Measurements from ENCODE around the gene FCN2.

FCN2 gene

GRCh38 chr9:134847138-134847537 is 33.5 kb upstream of the FCN2 start:
- H3K4me3 ChIP-seq (replicated peaks in 1 of 2; ENCODE audit: low read depth in 2 of 2, low read length in 2 of 2): no peak overlapping the region
- TF ChIP-seq CTCF (IDR thresholded peaks at IDR 0.05; ENCODE audit: low read depth, low read length): no peak
- no peak for DNase-seq (ENCODE audit: low read depth in 2 of 2)

GRCh38 chr9:134847752-134848432 is 32.7 kb upstream of the FCN2 start:
- DNase-seq (ENCODE audit: low read depth in 2 of 2): no peak
- no peak overlapping the region for H3K4me3 ChIP-seq (replicated peaks in 1 of 2; ENCODE audit: low read depth in 2 of 2, low read length in 2 of 2)
- no peak for TF ChIP-seq CTCF (IDR thresholded peaks at IDR 0.05; ENCODE audit: low read depth, low read length)

- DNase-seq (ENCODE audit: low read depth in 2 of 2): no peak
- H3K4me3 ChIP-seq (replicated peaks in 1 of 2; ENCODE audit: low read depth in 2 of 2, low read length in 2 of 2): no peak overlapping the region
- no peak for TF ChIP-seq CTCF (IDR thresholded peaks at IDR 0.05; ENCODE audit: low read depth, low read length)
Measured at GRCh38 chr9:134848504-134848903, 32.1 kb upstream of the FCN2 start.

- no peak overlapping the region for H3K4me3 ChIP-seq (replicated peaks in 1 of 2; ENCODE audit: low read depth in 2 of 2, low read length in 2 of 2)
- no peak for TF ChIP-seq CTCF (IDR thresholded peaks at IDR 0.05; ENCODE audit: low read depth, low read length)
- DNase-seq (ENCODE audit: low read depth in 2 of 2): no peak
Measured at GRCh38 chr9:134850611-134851010, 30.0 kb upstream of the FCN2 start.

- TF ChIP-seq CTCF (IDR thresholded peaks at IDR 0.05; ENCODE audit: low read depth, low read length): no peak
- no peak overlapping the region for H3K4me3 ChIP-seq (replicated peaks in 1 of 2; ENCODE audit: low read depth in 2 of 2, low read length in 2 of 2)
- DNase-seq (ENCODE audit: low read depth in 2 of 2): no peak
Measured at GRCh38 chr9:134851020-134851419, 29.6 kb upstream of the FCN2 start.

- H3K4me3 ChIP-seq (replicated peaks in 1 of 2; ENCODE audit: low read depth in 2 of 2, low read length in 2 of 2): no peak overlapping the region
- TF ChIP-seq CTCF (IDR thresholded peaks at IDR 0.05; ENCODE audit: low read depth, low read length): no peak
- DNase-seq (ENCODE audit: low read depth in 2 of 2): no peak
Measured at GRCh38 chr9:134852906-134853654, 27.5 kb upstream of the FCN2 start.

All from cardiac fibroblast (primary cell).